Activated gamma-delta T cell (primary cell): ENCODE results near the gene FMNL1.

Experiments
- DNase-seq: peaks from one replicate; lab custom pipeline; 2025; lab: John Stamatoyannopoulos, UW

FMNL1 gene

DNA sequence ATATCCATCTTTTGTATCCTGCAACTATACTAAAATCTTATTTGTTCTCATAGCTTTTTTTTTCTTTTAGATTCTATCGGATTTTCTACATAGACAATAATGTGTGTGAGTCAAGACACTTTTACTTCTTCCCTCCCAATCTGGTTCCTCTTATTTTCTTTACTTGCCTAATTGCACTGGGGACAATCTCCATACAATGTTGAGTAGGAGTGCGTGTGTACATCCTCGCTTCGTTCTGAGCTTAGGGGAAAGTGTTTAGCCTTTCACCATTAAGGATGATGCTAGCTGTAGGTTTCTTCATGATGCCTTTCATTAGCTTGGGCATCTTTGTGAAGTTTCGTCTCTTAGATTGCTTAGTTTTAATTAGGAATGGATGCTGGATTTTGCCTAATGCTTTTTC is 37.3 kb downstream of the FMNL1 start:
- DNase-seq, result no peak

DNA sequence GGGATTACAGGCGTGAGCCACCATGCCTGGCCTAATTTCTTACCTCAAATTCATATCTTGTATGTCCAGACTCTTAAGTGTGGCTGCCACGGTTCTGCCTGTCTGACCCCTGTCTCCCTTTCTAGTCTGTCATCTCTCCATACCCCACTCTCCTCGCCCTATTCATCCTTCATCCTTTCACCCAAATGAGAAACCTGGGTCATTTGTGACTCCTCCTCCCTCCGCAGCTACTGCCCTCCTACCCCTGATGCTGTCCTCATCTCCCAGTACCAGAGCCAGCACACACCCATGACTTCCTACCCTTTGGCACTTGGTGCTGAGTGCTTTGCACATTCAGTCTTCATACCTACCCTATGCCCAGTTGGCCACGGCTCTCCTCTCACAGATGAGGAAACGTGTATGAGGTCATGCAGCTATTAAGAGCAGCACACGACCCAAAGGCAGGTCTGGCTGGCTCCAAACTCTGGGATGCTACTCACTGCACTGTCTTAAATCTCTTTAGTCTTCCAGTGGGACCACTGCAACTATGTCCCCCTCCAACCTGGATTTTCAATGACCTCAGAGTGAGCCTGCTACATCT is 38.6 kb downstream of the FMNL1 start:
- DNase-seq, result no peak

DNA sequence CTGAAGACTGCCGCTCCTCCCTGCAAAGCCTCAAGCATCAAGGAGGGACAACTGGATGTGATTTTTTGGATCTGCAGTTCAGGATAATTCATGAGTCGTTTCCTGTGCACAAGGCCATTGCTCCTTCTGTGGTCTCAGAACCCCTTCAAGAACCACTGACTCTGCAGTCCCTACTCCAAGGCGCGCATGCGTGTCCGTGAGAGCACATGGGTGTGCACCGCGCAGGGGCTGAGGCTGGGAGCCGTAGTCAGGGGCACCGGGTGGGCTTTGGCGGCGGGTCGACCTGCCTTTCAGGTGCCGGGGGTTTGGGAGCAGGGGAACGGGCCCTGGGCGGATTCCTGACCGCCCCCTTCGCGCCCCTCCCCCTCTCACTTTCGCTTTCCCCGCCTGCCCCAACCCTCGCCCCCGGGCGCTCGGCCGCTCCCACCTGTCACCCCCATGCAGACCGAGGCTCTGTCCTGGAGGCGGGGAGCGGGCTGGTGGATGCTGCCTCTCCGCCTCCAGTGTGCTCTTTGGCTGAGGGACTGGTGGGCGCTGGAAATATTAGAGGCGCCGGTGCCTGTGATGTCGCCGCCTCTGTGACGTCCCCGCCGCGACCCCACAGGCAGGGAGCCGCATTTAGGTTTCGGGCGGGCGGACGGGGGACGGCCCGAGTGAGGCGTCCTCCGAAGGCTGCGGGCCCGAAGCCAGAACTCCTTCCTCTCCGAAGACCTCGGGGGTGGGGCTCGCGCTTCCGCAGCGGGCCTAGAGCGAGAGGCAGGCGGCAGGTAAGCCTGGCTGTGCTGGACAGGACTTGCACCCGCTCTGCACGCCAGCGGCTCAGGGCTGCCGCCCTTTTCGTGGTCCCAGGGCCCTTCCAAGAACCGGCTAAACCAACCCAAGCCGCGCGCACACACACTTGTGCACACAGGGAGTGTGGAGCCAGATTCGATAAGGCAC is 40.2 kb downstream of the FMNL1 start, which contains the start of gene SPATA32:
Gene SPATA32 (minus strand): TSS at position 518 of the 939 bp plus-strand sequence. CDS start 78 bp downstream, at position 440.
- DNase-seq, result peak; percentile 48

DNA sequence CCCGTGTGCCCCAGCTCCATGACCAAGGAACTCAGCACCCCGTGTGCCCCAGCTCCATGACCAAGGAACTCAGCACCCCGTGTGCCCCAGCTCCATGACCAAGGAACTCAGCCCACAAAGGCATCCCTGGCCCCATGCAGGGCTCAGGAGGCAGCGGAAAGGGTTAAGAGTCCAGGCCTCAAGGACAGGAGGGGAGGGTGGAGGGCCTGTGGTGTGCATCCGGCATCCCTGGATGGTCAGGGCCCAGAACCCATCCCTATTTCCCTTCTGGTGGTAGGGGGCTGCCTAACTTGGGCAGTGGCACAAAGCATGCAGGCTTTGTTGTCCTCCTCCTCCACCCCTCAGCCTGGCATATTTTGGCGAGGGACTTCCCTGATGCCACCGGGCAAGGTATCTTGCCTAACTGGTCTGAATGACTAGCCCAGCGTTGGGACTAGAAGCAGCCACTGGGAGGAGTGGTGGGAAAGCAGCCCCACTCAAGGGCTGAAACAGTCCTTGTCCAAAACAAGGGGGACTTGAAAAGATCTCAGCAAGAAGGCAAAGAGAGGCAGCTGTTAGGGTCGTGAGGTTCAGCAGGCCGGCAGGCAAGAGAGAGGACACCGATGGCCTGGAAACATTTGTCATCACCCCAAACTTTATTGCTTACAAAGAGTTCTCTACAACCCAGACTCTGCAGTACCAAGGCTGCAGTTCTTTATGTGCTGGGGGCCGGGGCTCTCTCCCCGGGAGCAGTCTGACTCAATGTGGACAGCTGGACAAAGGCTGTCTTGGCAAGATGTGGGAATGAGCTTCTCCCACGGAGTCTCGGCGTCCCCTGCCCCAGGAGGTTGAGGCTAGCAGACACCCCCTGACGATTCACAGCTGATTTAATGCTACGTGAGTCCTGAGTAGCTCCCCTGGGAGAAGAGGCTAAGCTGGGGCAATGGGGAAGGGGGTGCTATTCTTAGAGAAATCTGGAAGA is 41.1 kb downstream of the FMNL1 start:
- no peak for DNase-seq

DNA sequence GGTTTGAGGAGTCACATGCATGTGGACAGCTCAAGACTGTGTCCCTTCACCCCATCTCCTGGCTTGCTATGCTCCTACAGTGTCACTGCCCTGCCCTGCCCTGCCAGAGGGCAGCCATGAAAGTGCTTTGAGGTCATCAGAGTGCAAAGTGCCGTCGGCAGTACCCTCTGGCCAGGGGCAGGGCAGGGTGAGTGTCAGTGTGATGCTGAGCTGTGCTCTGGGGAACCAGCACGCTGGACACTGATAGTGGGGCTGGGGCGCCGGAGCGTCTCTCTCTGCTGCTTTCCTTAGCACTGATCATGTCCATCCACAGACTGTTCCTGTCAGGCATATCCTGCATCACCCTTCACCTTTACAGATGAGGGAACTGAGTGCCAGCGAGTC is 41.8 kb downstream of the FMNL1 start:
- DNase-seq, result no peak

DNA sequence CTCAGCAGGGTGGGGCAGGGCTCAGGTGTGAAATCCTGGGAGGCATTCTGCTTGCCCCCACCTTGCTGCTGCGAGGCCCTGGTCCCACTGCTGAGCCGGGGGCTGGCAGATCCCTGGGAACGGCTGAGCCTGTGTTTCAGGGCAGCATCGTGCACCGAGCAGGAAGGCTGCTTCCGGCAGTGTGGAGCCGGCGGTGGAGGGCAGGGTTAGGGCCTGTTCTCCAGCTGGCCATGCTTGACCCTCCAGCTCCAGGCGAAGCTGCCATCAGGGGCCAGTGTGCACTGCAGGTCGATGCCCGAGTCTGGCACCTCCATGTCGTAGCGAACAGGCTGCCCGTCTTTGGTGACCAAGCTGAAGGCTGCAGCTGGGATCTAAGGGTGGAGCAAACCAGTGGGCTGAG is 42.7 kb downstream of the FMNL1 start:
- DNase-seq, result no peak

DNA sequence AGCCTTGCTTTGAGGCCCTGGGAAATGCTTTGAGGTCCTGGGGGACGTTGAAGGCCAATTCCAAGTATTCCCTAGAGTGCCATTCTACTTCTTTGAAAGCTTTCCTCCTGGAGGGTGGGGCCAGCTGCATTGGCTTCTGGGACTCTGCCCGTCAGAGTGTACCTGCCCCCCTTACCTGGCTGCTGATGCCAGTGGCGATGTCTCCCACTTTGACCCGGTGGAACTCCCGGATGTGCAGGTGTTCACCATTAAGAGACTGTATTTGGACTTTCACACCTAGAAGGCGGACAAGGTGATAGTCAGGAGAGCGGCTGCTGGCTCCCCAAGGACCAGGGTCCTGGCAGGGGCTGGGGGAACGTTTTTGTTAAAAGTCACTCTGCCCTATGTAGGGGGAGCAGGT is 43.3 kb downstream of the FMNL1 start:
- no peak for DNase-seq

DNA sequence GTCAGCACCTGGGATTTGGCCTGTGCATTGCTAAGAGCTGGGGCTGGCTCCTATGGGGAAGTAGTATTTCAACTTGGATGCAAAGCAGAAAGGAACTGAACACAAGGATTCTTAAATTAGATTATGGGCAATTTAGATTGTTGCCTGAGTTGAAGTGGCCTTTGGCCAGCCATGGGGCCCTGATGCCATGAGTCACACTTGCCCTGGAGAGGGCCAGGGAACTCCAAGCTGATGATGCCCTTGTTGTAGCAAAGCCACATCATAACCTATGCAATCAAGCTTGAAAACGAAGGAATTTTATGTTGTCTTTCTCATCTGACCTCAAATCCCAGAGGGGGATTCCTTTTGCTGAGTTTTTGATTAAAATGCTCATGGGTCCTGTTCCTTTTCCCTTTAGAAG is 44.1 kb downstream of the FMNL1 start:
- no peak for DNase-seq

DNA sequence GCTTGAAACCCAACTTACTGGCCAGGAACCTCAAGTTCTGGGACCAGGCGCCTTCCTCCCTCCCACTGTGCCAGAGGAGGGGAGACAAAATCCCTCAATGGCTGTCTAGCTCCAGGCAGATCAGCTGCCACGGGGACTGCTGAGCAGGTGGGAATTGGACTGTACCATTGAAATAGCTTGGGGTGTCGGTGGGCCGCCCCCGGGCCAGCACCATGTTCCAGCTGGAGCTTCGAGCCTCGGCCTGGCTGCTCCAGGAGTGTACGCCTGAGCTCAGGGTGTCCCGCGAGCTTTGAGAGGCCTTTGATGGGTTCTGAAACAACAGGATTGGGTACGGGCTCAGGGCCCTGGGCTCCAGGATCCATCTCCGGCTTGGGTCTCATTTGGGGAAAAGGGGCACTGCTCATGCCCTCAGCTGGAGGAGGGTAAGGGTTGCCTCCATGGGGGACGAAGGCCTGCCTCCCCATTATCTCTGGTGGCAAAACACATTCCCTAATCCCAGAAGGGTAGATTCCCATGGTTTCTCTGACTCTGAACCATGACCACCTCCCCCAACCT is 44.8 kb downstream of the FMNL1 start:
- no peak for DNase-seq

DNA sequence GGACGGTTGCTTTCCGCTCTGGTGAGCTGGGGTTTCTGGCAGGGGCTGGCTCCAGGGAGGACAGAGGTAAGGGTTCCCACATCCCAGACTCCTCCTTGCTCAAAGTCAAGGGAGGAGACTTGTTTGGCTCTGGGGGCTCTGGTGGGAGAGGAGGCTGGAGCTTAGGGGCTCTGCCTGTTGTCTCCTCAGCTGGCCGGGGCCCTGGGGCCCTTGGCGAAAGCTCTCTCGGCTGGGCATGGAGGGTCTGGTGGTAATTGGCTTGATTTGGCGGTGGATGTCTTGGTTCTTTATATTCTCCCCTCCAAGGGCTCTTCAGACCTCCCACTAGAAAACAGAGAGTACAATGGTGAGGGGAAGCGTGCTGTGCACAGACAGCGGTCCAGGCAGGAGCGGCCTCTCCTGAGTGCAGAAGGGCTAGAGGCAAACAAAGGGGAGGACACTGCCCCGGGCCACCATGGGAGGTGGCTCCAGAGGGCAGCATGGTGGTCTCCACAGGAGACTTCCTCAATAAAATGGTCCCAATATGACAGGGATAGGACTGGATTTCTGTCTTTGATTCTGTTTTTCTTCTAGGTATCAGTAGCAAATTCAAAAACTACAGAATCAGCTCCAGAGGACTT is 45.9 kb downstream of the FMNL1 start:
- no peak for DNase-seq

DNA sequence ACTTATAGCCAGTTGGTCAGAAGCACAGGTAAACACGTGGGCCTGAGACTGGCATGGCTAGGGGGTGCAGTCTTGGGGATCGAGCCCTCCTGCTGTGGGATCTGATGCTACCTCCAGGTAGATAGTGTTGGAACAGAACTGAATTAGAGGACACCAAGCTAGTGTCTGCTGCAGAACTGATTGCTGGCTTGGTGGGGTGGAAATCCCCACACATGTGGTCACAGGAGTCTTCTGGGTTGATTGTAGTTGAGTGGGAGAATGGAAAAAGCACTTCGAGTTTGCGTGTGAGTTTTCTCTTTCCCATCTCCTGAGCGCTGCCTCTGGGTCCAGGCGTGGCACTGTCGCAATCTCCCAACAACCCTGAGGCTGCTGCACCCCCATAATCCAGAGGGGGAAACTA is 48.2 kb downstream of the FMNL1 start:
- no peak for DNase-seq

DNA sequence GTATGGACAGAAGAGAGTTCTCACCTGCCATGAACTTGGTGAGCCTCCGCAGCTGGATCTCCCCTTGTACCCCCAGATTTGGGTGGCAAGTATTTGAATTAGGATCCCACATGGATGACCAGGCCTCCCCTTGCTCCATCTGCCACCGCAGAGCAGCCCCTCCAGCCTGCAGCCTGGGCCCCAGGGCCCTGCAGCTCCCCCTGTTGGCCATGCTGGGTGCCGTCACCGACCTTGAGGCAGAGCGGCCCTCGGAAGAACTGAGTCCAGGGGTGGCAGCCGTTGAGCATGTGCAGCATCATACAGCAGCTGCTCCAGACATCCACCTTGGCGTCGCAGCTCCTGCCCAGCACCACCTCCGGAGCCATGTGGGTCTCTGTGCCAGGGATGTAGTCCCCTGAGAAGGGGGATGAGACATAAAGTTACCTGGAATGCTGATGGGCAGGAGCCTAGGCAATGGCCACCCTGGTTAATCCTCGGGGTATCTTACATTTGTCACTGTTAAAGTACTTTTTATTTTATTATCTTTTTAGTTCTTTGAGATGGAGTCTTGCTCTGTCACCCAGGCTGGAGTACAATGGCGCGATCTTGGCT is 49.2 kb downstream of the FMNL1 start:
- peak; percentile 16 for DNase-seq

DNA sequence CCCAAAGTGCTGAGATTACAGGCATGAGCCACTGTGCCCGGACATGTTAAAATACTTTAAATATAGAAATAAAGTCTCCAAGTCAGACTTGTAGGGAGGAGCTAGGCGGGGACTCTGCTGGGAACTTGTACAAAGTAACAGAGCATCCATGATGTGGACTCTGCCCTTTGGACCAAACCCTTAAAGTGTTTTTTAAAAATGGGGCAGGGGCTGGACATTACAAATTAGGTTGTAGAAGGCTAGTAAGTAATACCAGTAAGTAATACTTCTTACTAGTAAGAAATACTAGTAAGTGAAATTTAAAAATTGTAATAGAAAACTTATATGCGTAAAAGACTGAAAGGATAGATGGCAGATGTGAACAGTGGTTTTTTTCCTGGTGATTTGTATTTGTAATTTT is 49.9 kb downstream of the FMNL1 start:
- no peak for DNase-seq

DNA sequence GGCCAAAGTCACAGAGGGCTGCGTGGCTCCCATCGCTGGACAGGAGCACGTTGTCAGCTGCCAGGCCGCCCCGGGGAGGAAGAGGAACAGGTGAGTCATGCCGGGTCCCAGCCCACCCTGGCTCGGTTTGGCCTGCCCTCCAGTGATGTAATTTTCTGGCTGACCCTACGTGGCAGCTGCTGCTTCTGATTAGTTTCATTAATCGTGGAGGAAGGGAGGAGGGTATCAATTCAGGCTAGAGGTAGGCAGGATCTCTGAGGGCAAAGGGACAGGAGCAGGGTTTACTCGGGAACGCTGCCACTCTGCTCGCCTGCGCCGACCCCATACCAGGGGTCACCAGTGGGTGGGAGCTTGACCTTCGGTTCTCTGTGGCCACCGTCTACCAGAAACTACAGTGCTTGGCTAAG is 51.9 kb downstream of the FMNL1 start:
- DNase-seq, result no peak

DNA sequence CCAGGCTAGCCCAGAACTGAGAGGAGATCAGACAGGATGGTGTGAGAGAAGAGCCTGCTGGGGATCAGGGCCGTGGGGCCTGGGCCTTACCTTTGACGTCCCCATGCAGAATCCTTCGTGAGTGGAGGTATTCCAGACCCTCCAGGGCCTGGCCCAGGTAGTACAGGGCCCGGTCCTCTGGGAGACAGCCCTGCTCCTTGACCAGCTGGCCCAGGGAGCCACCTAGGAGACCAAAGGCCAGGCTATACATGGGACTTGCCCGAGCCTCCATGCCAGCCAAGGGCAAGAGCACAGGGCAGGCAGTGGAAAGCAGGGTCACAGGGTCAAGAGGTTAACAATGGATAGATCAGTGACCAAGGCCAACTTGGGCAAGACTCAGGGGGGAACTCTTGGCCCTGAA is 52.3 kb downstream of the FMNL1 start:
- no peak for DNase-seq

DNA sequence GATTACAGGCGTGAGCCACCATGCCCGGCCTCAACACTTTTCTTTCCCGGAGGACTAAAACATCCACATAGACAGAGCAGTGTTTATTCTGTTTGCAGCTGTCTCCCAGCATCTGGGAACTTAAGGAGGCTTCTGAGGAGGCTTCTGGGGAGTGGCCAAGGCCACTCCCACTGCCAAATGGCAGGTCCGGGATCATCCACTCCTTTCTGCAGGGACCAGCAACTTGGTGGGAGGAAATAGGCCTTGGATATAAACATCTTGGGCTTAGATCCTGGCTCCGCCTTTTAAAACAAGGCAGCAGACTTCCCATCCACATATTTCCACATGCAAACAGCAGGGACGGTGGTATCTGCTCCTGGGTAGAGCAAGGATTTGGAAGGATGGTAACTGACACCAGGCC is 54.3 kb downstream of the FMNL1 start:
- DNase-seq, result no peak

DNA sequence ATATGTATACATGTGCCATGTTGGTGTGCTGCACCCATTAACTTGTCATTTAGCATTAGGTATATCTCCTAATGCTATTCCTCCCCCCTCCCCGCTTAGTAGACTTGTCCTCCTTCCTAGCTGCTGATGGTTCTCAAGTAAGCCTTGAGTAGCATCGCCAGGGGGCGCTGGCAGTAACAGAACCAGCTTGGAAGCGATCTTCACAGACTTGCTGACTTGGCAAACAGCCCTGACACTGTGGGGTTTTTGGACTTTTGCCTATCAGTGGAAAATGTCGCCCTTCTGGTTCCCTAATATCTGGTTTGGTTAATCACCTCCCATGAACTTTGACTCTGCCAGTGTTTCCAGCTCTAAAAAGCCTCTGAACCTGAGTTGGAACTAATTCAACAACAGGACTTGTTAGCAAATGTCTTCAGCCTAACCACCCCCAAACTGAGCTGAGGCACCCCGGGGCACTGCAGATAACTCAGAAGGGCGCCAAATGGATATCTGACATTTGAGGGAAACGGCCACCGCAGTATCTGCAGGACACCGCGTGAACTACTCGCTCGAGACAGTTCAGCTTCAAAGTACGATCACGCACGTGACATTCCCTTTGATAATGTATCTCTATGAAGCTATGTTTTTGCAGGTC is 55.6 kb downstream of the FMNL1 start:
- no peak for DNase-seq

DNA sequence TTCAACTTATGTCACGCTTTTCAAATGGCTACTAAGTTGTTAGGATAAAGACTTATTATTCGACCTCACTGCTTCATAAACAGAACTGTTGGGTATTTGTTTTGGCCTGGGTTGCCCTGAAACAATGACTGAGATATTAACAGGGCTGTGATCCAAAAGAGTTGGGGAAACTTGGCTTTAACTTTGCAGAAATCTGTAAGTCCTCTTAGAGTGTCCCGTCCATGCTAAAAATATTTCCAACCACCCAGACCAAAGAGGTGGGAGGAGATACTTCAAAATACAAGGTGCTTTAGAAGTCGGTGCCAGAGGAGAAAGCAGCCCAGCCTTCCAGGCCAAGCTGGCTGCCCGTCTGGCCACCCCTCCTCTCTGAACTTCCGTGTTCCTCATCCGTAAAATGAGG is 56.3 kb downstream of the FMNL1 start:
- no peak for DNase-seq

DNA sequence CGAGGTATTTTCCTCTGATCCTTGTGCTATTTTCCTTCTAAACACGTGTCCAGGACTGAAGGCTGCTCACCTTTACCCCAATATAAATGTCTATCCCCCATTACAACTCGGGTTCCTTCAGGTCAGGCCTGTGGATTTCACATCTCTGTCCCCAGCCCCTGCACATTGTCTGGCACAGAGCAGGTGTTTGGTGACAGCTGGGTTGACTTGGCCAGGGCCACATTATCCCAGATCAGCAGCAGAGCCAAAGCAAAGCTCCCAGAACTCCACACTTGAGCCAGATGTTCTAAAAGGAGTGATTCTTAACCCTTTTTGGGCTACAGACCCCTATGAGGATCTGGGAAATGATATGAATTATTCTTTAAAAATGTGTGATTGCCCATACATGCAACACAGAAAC is 58.2 kb downstream of the FMNL1 start:
- no peak for DNase-seq
